HG02588 (cell line): ENCODE data around the gene CLIP4.
"Not testable (repeated sequence)": the region's sequence is repeated elsewhere in the genome, so short reads cannot be mapped to it uniquely, and the experiment has no call there.

Source experiments
- ATAC-seq: cut with Tn5 transposase; IDR thresholded peaks from one replicate; pipeline ENCODE4 v1.9.1; 2021; ENCODE audit warnings: mild to moderate bottlenecking, moderate library complexity; ENCODE audit not compliant: unreplicated experiment

The CLIP4 gene

GRCh38 chr2:29097569-29097968 lies 17.6 kb upstream of the CLIP4 start:
- no peak for ATAC-seq

GRCh38 chr2:29100564-29100963 lies 14.7 kb upstream of the CLIP4 start:
- no peak for ATAC-seq

- no peak for ATAC-seq
Observed at GRCh38 chr2:29104688-29105087, 10.5 kb upstream of the CLIP4 start.

GRCh38 chr2:29105375-29105774 lies 9.8 kb upstream of the CLIP4 start:
- no peak for ATAC-seq

- no peak for ATAC-seq
Observed at GRCh38 chr2:29106256-29106655, 9.0 kb upstream of the CLIP4 start.

GRCh38 chr2:29106980-29107388 lies 8.2 kb upstream of the CLIP4 start:
- ATAC-seq = no peak

GRCh38 chr2:29107547-29107946 lies 7.7 kb upstream of the CLIP4 start:
- ATAC-seq = not testable (repeated sequence)

GRCh38 chr2:29108225-29108624 lies 7.0 kb upstream of the CLIP4 start:
- no peak for ATAC-seq

- ATAC-seq = no peak
Observed at GRCh38 chr2:29109246-29109645, 6.0 kb upstream of the CLIP4 start.

GRCh38 chr2:29110916-29111535 lies 4.2 kb upstream of the CLIP4 start:
- no peak for ATAC-seq

- ATAC-seq = no peak
Observed at GRCh38 chr2:29112379-29112778, 2.8 kb upstream of the CLIP4 start.

GRCh38 chr2:29113027-29113686 lies 2.1 kb upstream of the CLIP4 start:
- no peak for ATAC-seq

- no peak for ATAC-seq
Observed at GRCh38 chr2:29113891-29114321, 1.3 kb upstream of the CLIP4 start.

GRCh38 chr2:29114586-29114945 lies 649 bp upstream of the CLIP4 start:
- ATAC-seq = no peak

- ATAC-seq = peak; percentile 22
Observed at GRCh38 chr2:29115797-29116781, 874 bp downstream of the CLIP4 start.

- ATAC-seq = no peak
Observed at GRCh38 chr2:29117636-29118303, 2.6 kb downstream of the CLIP4 start.

- no peak for ATAC-seq
Observed at GRCh38 chr2:29119211-29119610, 4.0 kb downstream of the CLIP4 start.

- ATAC-seq = no peak
Observed at GRCh38 chr2:29120846-29121245, 5.6 kb downstream of the CLIP4 start.

- ATAC-seq = no peak
Observed at GRCh38 chr2:29123617-29124349, 8.6 kb downstream of the CLIP4 start.

- no peak for ATAC-seq
Observed at GRCh38 chr2:29124504-29124903, 9.3 kb downstream of the CLIP4 start.
